ENCODE measurements around the gene MPDZ.

DNA sequence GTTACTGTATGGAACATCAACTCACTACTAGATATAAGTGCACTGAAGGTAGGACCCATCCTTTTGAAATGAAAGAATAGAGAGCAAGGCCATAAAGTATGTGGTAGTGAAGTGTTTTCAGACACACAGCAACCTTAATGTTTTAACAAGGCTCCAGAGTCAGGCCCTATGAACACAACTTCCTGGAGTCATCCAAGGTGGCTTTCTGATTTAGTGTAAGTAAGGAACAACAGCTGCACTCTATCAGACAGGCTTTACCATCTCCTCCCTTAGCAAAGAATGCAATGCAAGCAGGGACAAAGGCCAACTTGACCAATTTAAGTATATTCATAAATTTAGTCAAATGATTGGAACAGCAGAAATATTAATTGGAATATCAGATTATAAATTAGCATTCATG, 90.1 kb downstream of the MPDZ start:
- TF ChIP-seq, protein P1, sequence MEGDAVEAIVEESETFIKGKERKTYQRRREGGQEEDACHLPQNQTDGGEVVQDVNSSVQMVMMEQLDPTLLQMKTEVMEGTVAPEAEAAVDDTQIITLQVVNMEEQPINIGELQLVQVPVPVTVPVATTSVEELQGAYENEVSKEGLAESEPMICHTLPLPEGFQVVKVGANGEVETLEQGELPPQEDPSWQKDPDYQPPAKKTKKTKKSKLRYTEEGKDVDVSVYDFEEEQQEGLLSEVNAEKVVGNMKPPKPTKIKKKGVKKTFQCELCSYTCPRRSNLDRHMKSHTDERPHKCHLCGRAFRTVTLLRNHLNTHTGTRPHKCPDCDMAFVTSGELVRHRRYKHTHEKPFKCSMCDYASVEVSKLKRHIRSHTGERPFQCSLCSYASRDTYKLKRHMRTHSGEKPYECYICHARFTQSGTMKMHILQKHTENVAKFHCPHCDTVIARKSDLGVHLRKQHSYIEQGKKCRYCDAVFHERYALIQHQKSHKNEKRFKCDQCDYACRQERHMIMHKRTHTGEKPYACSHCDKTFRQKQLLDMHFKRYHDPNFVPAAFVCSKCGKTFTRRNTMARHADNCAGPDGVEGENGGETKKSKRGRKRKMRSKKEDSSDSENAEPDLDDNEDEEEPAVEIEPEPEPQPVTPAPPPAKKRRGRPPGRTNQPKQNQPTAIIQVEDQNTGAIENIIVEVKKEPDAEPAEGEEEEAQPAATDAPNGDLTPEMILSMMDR (optimal IDR thresholded peaks at IDR 0.05 in 1 of 3, IDR thresholded peaks at IDR 0.05 in 1 of 3, conservative IDR thresholded peaks at IDR 0.05 in 1 of 3; ENCODE audit: extremely low read depth in 1 of 3, insufficient read depth in 2 of 3, low read length in 3 of 3): no peak
- TF ChIP-seq EZH2 (IDR thresholded peaks at IDR 0.05; ENCODE audit: low read length): no peak

All from keratinocyte (primary cell).